Memory B cell (primary cell): ENCODE results near the gene CXCL13.
A peak's percentile ranks its signal among the peaks of the same experiment; 100 is the strongest.
"Not testable (repeated sequence)": the region's sequence is repeated elsewhere in the genome, so short reads cannot be mapped to it uniquely, and the experiment has no call there.

Experiments
- ATAC-seq: fragments of 150-1000 bp; cut with Tn5 transposase; 2 replicates; pipeline ENCODE4 v1.10.0; 2021; ENCODE audit warnings: low read depth, mild to moderate bottlenecking, moderate library complexity
- DNase-seq, 2 donors: peaks; one replicate each; pipeline ENCODE4 v3.0.0; 2022; ENCODE audit warnings: low spot score in 2 of 2
- H3K27ac Mint-ChIP-seq: one replicate; pipeline ENCODE4 v1.8.0; 2022; ENCODE audit warnings: mild to moderate bottlenecking, moderate library complexity, mixed read lengths
- H3K27me3 Mint-ChIP-seq: one replicate; pipeline ENCODE4 v1.8.0; 2022; ENCODE audit warnings: mixed read lengths
- H3K36me3 Mint-ChIP-seq: one replicate; pipeline ENCODE4 v1.8.0; 2022; ENCODE audit warnings: mild to moderate bottlenecking, mixed read lengths
- H3K4me1 Mint-ChIP-seq: one replicate; pipeline ENCODE4 v1.8.0; 2022; ENCODE audit warnings: mixed read lengths
- H3K4me3 Mint-ChIP-seq: one replicate; pipeline ENCODE4 v1.8.0; 2022; ENCODE audit warnings: mild to moderate bottlenecking, moderate library complexity, mixed read lengths
- H3K9me3 Mint-ChIP-seq: one replicate; pipeline ENCODE4 v1.8.0; 2022; ENCODE audit warnings: mixed read lengths

Gene CXCL13

GRCh38 chr4:77605210-77605902 is at the start of gene CXCL13:
Gene CXCL13 (plus strand): TSS chr4:77605820. CDS start chr4:77605866, 46 bp downstream.
- H3K4me1 Mint-ChIP-seq: no peaks in the 10 kb centered on the region
- no peak within 1 kb of the TSS for H3K27ac Mint-ChIP-seq

GRCh38 chr4:77560170-77560569 is 45.5 kb upstream of the CXCL13 start:
- Mint-ChIP-seq H3K4me1 (no peaks in the 10 kb centered on the region), H3K36me3 (no peaks in the 10 kb centered on the region), H3K9me3 (peaks cover 6% of the 10 kb centered on the region), H3K27ac (no peak overlapping the region), H3K4me3 (no peak overlapping the region), H3K27me3 (no peaks in the 10 kb centered on the region)
- ATAC-seq (no peak), DNase-seq (no peak)

More at GRCh38 chr4:77605210-77605902, at the start of gene CXCL13:
- H3K9me3 Mint-ChIP-seq: no peaks in the 10 kb centered on the region
- ATAC-seq: no peak
- H3K4me3 Mint-ChIP-seq: no peak within 1 kb of the TSS
- no peak for DNase-seq
- no peaks in the 10 kb centered on the region for H3K36me3 Mint-ChIP-seq
- peaks cover 3% of the 10 kb centered on the region for H3K27me3 Mint-ChIP-seq

- not testable (repeated sequence) for H3K27ac Mint-ChIP-seq, DNase-seq, ATAC-seq, H3K36me3 Mint-ChIP-seq, H3K9me3 Mint-ChIP-seq, H3K4me3 Mint-ChIP-seq, H3K4me1 Mint-ChIP-seq, H3K27me3 Mint-ChIP-seq
These were observed 43.9 kb upstream of the CXCL13 start for GRCh38 chr4:77561720-77562119.

GRCh38 chr4:77564231-77564630 is 41.4 kb upstream of the CXCL13 start:
- no peaks in the 10 kb centered on the region for H3K4me1 Mint-ChIP-seq
- H3K9me3 Mint-ChIP-seq: peaks cover under 1% of the 10 kb centered on the region
- DNase-seq (no peak), ATAC-seq (no peak)
- H3K36me3 Mint-ChIP-seq: no peaks in the 10 kb centered on the region
- no peak overlapping the region for H3K27ac Mint-ChIP-seq
- H3K4me3 Mint-ChIP-seq: no peak overlapping the region
- peaks cover 5% of the 10 kb centered on the region for H3K27me3 Mint-ChIP-seq

GRCh38 chr4:77566148-77566547 is 39.5 kb upstream of the CXCL13 start:
- Mint-ChIP-seq H3K4me3 (no peak overlapping the region), H3K27me3 (peaks cover 5% of the 10 kb centered on the region), H3K4me1 (no peaks in the 10 kb centered on the region), H3K36me3 (no peaks in the 10 kb centered on the region), H3K27ac (no peak overlapping the region), H3K9me3 (peaks cover 3% of the 10 kb centered on the region)
- no peak for ATAC-seq
- no peak for DNase-seq

GRCh38 chr4:77567549-77567948 is 38.1 kb upstream of the CXCL13 start:
- H3K36me3 Mint-ChIP-seq: no peaks in the 10 kb centered on the region
- peaks cover 3% of the 10 kb centered on the region for H3K9me3 Mint-ChIP-seq
- no peak for DNase-seq
- no peaks in the 10 kb centered on the region for H3K4me1 Mint-ChIP-seq
- ATAC-seq: no peak
- peaks cover 5% of the 10 kb centered on the region for H3K27me3 Mint-ChIP-seq
- H3K27ac Mint-ChIP-seq: no peak overlapping the region
- no peak overlapping the region for H3K4me3 Mint-ChIP-seq

GRCh38 chr4:77570508-77571214 is 35.0 kb upstream of the CXCL13 start:
- H3K9me3 Mint-ChIP-seq, H3K4me3 Mint-ChIP-seq, H3K36me3 Mint-ChIP-seq, DNase-seq, H3K27me3 Mint-ChIP-seq, H3K4me1 Mint-ChIP-seq, ATAC-seq, H3K27ac Mint-ChIP-seq: not testable (repeated sequence)

GRCh38 chr4:77576351-77576750 is 29.3 kb upstream of the CXCL13 start:
- ATAC-seq (no peak), DNase-seq (no peak)
- Mint-ChIP-seq H3K27ac (no peak overlapping the region), H3K36me3 (no peaks in the 10 kb centered on the region), H3K9me3 (peaks cover 3% of the 10 kb centered on the region), H3K4me3 (no peak overlapping the region), H3K27me3 (no peaks in the 10 kb centered on the region), H3K4me1 (no peaks in the 10 kb centered on the region)

- ATAC-seq (no peak), DNase-seq (no peak)
- H3K4me1 Mint-ChIP-seq: no peaks in the 10 kb centered on the region
- H3K27ac Mint-ChIP-seq: no peak overlapping the region
- H3K27me3 Mint-ChIP-seq: peaks cover 2% of the 10 kb centered on the region
- H3K9me3 Mint-ChIP-seq: no peaks in the 10 kb centered on the region
- no peak overlapping the region for H3K4me3 Mint-ChIP-seq
- no peaks in the 10 kb centered on the region for H3K36me3 Mint-ChIP-seq
These were observed 27.5 kb upstream of the CXCL13 start for GRCh38 chr4:77578145-77578544.

GRCh38 chr4:77579406-77580076 is 26.1 kb upstream of the CXCL13 start:
- ATAC-seq (no peak), DNase-seq (no peak)
- H3K27ac Mint-ChIP-seq: no peak overlapping the region
- no peaks in the 10 kb centered on the region for H3K4me1 Mint-ChIP-seq
- peaks cover 5% of the 10 kb centered on the region for H3K27me3 Mint-ChIP-seq
- no peaks in the 10 kb centered on the region for H3K9me3 Mint-ChIP-seq
- H3K4me3 Mint-ChIP-seq: no peak overlapping the region
- no peaks in the 10 kb centered on the region for H3K36me3 Mint-ChIP-seq

- no peaks in the 10 kb centered on the region for H3K9me3 Mint-ChIP-seq
- ATAC-seq (no peak), DNase-seq (no peak)
- peaks cover 5% of the 10 kb centered on the region for H3K4me1 Mint-ChIP-seq
- H3K4me3 Mint-ChIP-seq: no peak overlapping the region
- peaks cover 5% of the 10 kb centered on the region for H3K27me3 Mint-ChIP-seq
- no peak overlapping the region for H3K27ac Mint-ChIP-seq
- H3K36me3 Mint-ChIP-seq: no peaks in the 10 kb centered on the region
These were observed 23.9 kb upstream of the CXCL13 start for GRCh38 chr4:77581724-77582123.

- Mint-ChIP-seq H3K4me3 (no peak overlapping the region), H3K36me3 (no peaks in the 10 kb centered on the region), H3K9me3 (no peaks in the 10 kb centered on the region), H3K27ac (no peak overlapping the region), H3K27me3 (peaks cover 5% of the 10 kb centered on the region), H3K4me1 (peaks cover 9% of the 10 kb centered on the region)
- ATAC-seq: no peak
- DNase-seq: no peak
These were observed 23.5 kb upstream of the CXCL13 start for GRCh38 chr4:77582156-77582555.

GRCh38 chr4:77582711-77583110 is 22.9 kb upstream of the CXCL13 start:
- ATAC-seq (no peak), DNase-seq (no peak)
- Mint-ChIP-seq H3K9me3 (no peaks in the 10 kb centered on the region), H3K27me3 (peaks cover 5% of the 10 kb centered on the region), H3K4me1 (peaks cover 14% of the 10 kb centered on the region), H3K36me3 (no peaks in the 10 kb centered on the region), H3K27ac (no peak overlapping the region), H3K4me3 (no peak overlapping the region)

GRCh38 chr4:77586951-77587383 is 18.7 kb upstream of the CXCL13 start:
- ATAC-seq (peak; percentile 95), DNase-seq (peak; percentile 35 to 42)
- H3K4me3 Mint-ChIP-seq: peak overlapping the region; percentile 32
- no peaks in the 10 kb centered on the region for H3K9me3 Mint-ChIP-seq
- no peaks in the 10 kb centered on the region for H3K36me3 Mint-ChIP-seq
- peaks cover 3% of the 10 kb centered on the region for H3K27me3 Mint-ChIP-seq
- peak overlapping the region; percentile 26 for H3K27ac Mint-ChIP-seq
- H3K4me1 Mint-ChIP-seq: peaks cover 17% of the 10 kb centered on the region
